Raji (cell line): ENCODE data around the gene OGFOD3.
A peak's percentile ranks its signal among the peaks of the same experiment; 100 is the strongest.

Source experiments
- POLR2A ChIP-seq: IDR thresholded peaks from 2 replicates; pipeline ENCODE4 v1.6.1; 2011; ENCODE audit warnings: low read depth, low read length, control low read depth; ENCODE audit not compliant: insufficient read depth

The OGFOD3 gene

DNA sequence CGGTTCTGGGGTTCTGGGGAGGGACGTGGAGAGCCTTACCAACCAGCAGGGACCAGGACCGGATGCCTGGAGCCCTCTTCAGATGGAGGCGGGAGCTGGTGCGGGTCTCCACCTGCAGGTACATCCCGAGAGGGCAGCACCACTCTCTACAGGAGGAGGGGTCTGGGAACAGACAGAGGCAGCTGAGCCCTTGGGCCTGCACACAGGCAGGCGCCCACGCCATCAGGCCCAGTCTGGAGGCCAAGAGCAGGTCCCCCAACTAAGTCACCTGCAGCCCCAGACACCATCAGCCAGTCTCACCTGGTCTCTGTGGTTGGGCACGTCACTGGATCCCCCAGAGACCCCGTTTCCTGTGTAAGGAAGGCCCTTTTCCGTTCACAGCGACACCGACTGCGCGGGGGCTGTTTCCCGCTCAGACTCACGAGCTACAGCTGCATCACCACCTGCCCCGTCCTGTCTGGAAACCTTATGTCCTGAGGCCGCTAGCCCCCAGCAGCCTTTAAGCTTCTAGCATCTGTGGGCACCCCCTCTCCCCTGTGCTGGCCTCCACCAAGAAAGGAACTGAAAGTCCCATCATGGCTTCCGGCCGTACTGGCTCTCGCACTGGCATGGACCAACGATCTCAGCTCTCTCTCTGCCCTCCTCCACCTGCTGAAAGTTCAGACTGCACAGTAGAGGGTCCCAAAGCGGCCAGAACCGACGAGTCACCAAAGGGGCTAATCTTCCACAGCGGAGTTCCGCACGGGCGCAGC lies 30.9 kb upstream of the OGFOD3 start:
- peak; percentile 88 for TF ChIP-seq POLR2A

DNA sequence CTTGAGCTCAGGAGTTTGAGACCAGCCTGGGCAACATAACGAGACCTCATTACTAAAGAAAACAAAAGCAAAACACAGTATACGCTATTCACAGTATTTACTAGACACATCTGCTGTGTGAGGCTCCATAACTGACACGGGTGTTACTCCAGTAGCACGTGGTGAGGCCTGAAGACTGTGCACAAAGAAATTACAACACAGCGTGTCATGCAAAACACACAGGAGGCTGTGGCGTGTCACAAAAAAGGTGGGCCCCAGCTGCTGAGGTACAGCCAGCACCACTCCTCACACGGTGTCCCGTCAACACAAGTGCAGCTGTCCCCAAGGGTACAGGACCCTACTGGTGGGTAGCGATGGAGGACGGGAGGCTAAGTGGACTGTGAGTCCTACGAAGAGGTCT lies 29.5 kb upstream of the OGFOD3 start:
- TF ChIP-seq POLR2A = no peak

DNA sequence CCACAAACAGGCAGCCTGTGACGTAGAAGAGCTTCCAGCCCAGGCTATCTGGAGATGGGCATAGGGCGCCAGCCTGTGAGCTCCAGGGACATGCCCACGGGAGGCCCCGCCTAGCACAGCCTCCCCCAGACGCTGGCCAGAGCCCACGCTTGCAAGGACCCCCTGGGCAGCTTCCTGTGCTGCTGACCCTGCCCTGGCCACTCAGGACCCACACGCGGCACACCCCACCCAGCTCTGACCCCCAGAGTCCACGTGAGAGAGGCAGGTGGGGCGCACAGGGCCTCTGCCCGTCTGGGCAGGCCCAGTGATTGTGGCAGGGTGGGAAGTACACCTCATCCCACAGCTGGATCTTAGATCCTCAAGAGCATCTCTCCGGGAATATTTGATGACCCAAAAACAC lies 28.3 kb upstream of the OGFOD3 start:
- TF ChIP-seq POLR2A = 0 out of 2 replicates have a peak, but pooled peaks have one; percentile 9

DNA sequence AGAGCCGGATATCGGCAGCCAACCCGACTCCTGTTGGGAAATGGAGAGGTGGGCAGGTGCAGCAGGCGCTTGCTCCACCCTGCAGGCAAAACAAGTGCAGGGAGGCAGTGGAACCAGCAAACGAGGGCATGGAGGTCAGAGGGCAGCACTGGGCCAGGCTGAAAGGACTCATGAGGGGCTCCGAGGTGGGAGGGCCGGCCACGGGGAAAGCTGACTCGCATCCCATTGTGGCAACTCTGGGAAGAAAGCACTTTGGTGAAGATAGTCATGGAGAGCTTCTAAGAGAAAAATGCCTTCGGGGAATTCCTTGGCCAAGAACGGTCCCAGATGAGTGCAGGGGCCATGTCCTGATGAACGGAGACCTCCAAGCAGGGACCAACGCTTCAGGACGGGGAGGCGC lies 27.7 kb upstream of the OGFOD3 start:
- TF ChIP-seq POLR2A = no peak

DNA sequence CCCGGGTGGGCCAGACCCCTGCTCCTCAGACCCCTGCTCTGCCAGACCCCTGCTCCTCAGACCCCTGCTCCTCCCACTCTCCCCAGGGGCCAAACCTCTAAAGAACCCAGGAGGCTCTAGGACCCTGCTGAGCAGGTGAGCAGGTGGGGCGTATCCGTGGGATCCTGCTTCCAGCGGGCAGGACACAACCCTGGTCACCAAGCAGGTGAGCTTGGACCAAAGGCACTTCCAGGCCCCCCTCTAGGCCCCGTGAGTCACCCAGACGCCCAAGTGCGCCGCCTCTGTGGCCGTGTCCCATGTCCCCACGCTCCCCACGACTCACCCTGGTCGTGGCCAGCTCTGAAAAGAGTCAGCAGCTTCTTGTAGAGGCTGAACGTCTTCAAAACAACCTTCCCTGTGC lies 27.2 kb upstream of the OGFOD3 start:
- 0 out of 2 replicates have a peak, but pooled peaks have one; percentile 0 for TF ChIP-seq POLR2A

DNA sequence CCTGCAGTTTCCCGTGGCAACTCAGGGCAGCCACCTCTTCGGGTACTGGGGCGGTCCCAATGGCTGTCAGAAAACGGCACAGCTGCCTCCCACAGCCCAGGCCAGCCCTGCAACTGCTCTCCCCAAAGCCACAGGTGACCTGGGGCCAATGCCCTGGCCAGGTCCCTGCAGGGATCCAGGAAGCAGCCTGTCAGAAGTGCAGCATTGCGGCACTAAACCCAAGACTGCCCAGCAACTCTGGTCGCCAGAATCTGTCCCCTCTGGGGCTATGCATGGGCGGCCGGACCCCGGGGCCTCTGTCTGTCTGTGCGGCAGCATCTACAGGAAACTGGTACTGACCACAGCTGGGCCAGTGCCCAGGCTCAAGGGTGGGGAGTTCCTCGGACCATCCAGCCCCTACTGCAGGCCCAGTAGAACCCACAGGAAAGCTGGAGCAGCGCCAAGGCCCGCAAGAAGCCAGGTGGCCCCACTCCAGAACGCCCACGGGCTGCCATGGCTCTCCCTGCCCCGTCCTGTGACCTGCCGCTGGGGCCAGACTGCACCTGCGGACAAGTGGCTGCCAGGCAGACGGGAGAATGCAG lies 26.6 kb upstream of the OGFOD3 start:
- TF ChIP-seq POLR2A = no peak

DNA sequence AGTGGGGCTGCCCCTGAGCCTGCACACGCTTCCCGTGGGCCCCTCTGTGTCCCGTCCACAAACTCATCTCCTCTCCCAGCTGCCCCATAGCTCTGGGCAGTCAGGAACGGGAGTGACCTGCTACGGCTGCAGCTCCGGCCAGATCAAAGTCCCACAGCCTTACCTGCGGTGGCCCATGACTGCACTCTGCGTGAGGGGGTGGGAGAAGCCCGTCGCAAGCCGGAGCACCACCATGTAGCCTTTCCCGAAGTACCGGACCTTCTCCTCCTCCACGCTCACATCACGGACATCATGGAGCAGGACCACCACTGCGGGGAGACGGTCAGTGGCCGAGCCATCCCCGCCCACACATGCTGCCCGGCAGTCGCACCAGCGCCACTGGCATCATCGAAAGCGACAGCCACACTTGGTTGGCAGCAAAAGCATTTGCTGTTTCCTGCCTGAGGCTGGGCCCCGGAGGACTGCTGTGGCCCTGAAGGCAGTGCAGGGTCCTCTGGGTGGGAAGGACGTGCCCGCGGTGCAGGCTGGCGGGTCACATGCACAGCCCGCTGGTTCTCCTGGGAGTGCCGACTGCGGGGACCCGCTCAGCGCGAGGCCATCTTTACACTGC lies 26.0 kb upstream of the OGFOD3 start:
- no peak for TF ChIP-seq POLR2A

DNA sequence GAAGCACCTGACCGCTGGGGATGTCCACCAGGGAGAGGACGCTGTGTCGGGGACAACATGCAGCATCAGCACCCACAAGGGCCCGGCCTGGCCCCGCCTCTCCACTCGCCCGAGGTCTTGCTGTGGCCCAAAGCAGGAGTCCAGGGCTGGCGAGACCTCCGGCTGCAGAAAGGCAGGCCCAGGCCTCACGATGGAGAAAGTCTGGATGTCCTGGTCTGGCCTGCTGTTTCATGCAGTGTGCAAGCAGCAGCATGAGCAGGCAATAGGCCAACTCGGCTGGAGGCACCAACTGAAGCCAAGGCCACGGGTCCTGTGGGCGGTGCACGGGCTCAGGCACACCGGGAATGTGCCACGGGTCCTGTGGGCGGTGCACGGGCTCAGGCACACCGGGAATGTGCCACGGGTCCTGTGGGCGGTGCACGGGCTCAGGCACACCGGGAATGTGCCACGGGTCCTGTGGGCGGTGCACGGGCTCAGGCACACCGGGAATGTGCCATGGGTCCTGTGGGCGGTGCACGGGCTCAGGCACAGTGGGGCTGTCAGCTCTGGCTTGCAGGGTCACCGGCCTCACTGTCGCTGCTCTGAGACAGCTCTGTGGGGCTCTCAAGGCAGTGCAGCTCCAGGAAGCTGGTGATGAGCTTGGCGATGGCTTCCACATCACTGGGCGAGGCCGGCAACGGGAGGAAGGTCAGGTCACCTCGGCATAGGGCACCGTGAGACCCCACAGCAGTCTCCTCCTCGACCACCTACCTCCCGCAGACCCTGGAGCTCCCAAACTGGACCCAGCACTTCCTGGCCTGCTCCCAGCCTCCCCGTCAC lies 25.3 kb upstream of the OGFOD3 start:
- no peak for TF ChIP-seq POLR2A

DNA sequence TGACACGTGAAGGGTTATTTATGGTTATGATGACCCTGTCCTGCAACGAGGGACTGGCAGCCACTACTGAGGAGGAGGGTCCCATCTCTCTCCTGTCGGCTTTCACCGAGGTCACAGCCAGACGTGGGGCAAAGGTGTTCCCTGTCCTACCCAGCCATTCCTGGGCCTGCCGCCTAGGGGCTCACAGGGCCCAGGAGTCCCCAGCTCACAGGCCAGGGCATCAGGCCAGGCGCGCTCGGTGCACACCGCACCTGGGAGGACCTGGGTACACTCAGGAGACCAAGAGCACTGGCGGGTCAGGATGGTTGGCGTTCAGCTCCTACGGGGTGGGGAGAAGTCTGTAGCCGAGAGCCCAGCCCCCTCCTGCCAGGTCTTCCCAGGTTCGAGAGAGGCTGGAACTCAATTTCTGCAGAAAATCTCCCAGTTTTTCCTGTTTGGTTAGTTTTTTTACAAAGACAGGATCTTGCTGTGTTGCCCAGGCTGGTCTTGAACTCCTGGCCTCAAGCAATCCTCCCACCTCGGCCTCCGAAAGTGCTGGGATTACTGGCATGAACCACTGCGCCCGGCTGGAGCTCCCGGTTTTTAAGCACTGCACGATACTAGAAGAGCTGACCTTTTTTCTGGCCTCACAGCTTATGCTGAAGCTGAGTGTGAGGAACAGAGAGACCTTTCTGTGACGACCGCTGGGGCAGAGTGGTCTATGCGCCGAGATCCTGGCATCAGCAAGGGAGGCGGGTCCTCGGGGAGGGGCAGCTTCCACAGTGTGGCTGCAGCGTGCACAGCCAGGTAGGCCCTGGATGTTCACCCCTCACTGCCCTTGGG lies 24.5 kb upstream of the OGFOD3 start:
- 0 out of 2 replicates have a peak, but pooled peaks have one; percentile 8 for TF ChIP-seq POLR2A

DNA sequence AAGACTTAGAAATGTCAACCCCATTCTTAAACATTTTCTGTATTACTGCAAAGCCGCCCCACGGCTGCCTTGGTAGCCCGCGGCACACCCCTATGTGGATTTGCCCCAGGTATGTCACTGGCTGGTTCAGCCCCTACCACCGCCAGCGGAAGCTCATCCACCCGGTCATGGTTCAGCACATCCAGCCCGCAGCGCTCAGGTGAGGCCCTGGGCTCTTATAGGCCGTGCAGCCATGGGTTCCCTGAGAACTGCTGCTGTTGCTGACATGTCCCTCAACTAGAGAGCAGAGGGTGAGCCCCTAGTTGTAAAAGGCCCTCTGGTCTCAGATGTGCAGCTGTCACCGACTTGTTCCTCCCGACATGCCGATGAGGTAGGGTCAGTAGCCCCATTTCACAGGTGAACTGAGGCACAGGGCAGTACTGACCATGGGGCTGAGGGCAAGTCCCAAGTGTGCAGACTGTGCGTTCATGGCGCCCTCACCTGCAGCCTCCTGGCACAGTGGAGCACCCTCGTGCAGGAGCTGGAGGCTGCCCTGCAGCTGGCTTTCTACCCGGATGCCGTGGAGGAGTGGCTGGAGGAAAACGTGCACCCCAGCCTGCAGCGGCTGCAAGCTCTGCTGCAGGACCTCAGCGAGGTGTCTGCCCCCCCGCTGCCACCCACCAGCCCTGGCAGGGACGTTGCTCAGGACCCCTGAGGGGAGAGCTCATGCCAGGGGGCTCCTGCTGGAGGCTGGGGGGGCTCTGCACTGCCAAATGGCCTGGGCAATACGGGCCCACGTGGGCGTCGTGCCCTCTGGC lies 23.5 kb upstream of the OGFOD3 start:
- 0 out of 2 replicates have a peak, but pooled peaks have one; percentile 19 for TF ChIP-seq POLR2A

DNA sequence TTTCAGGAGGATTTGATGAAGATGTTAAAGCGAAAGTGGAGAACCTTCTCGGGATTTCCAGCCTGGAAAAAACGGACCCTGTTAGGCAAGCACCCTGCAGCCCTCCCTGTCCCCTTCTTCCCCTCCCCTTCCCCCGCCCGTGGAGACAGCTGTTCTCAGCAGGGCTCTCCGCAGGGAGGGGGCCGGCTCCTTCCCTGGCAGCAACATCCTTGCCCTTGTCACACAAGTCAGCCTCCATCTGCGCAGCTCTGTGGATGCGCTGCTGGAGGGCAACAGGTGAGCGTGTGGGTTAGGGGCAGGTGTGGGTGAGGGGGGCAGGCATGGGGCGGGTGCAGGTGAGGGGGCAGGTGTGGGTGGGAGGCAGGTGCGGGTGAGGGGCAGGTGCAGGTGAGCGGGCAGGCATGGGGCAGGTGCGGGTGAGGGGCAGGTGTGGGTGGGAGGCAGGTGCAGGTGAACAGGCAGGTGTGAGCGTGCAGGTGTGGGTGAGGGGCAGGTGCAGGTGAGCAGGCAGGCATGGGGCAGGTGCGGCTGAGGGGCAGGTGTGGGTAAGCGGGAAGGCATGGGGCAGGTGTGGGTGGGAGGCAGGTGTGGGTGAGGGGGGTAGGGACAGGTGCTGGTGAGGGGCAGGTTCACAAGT lies 22.7 kb upstream of the OGFOD3 start:
- TF ChIP-seq POLR2A = no peak

DNA sequence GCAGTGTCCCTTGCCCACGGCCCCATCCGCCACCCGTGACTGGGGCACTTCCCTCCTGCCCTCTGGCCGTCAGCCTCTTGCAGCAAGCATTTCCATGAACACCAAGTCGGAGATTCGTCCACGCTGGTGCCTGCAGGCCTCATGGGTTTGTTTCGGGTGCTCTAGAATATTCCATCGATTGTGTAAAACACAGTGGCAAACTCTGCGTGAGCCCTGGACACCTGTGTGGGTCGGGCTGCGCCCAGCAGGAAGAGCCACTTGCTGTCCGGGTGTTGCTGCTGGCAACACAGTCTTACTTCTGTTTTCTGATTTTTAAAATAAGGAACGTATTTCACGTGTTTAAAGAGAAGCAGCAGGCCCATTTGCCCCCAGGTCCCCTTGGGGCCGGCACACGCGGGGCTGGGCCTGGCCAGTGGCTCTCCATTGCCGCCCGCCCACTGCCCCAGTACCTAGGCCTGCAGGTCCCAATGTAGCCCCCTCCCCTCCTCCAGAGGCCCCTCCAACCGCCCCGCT lies 22.1 kb upstream of the OGFOD3 start:
- TF ChIP-seq POLR2A = no peak

DNA sequence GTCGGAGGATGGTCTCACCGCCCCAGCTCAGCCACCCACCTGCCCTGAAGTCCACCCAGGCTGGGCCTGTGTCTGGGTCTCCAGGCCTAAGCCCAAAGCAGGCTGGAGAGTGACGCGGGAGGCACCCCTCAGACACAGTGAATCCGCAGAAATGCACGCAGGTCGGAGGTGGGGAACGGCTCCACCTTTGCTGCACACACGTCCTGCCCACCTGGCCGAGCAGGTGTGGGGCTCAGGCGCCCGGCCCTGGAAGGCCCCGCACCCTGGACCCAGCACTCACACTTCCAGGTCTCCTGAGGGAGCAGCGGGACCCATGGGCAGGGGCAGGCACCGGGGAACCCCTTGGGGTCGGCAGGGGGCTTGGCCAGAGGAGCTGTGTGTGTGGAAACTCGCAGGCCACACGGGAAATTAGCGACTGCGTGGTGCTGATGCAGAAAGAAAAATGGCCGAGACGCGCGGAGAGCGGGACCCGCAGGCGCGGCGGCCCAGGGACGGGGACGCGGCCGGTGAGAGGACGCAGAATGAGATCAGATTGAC lies 21.5 kb upstream of the OGFOD3 start:
- TF ChIP-seq POLR2A = no peak
